HG03565 (cell line): ENCODE results near the gene OR52R1.
"Not testable (repeated sequence)": the region's sequence is repeated elsewhere in the genome, so short reads cannot be mapped to it uniquely, and the experiment has no call there.

Source experiments
- ATAC-seq: cut with Tn5 transposase; IDR thresholded peaks from one replicate; pipeline ENCODE4 v1.9.1; 2021; ENCODE audit warnings: mild to moderate bottlenecking, moderate library complexity; ENCODE audit not compliant: unreplicated experiment

The OR52R1 gene

DNA sequence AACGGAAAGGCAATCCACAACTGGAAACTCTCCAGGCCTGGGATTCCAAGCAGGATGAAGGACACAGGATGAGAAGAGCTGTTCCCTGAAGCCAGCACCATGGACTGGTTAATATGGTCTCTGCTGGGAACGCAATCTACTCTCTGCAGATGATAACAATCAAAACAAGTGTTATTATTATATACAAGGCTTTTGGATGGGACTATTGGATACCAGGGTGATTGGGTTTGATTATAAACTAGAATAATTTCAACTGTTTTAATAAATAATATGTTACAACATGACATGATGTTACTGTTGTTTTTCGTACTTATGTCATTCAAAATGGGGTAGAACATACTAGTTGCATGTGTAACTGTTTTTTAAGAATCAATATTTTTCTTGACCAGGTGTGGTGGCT is at the start of gene OR52R1:
Gene OR52R1 (minus strand): TSS at position 101 of the 400 bp plus-strand sequence. CDS start 0 bp downstream, at position 101.
- no peak for ATAC-seq

DNA sequence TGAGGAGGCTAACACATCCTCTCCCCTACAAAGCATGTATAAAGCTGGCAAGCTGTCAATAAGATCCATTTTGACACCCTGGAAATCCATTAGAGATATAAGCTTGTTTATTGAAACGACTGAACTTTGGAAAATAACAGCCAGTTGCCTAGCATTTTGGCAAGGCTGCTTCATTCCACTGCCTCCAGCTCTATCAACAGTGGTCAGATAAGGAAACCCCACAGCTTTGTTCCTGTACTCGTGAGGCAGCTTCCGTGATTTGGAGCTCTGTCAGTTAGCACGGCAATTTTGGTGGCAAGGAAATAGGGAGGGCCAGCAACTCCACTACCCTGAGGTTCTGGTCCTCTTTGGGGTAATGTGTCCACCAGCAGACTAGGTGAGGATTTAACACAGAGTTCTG is 46.9 kb upstream of the OR52R1 start:
- ATAC-seq = no peak

DNA sequence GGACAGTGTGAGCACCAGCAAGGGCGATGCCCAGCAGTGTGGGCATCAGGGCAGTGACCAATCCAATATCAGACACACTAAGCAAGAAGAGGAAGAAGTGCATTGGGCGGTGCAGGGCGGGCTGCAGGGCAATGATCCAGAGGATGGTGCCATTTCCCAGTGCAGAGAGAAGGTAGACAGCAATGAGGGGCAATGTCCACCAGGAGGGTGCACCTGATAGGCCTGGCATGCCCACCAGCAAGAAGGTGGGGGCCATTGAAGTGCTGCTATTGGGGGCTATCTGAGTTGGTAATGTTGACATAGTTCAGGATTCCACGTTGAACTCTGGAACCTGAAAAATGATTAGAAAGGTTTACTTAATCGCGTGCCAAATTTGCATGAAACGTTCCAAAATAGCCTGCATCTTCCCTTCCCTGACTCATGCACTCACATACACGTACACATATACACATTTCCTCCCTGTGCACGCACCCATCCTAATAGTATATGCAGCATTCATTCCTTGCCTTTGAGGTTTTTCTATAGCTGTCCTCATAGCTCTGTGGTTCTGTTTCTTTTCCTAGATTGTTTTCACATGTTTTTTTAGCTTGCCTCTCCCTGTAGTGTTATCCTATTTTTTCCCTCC is 44.8 kb upstream of the OR52R1 start, which contains the start of gene OR51S1:
Gene OR51S1 (minus strand): TSS at position 301 of the 625 bp plus-strand sequence. CDS start 0 bp downstream, at position 301.
- no peak for ATAC-seq

DNA sequence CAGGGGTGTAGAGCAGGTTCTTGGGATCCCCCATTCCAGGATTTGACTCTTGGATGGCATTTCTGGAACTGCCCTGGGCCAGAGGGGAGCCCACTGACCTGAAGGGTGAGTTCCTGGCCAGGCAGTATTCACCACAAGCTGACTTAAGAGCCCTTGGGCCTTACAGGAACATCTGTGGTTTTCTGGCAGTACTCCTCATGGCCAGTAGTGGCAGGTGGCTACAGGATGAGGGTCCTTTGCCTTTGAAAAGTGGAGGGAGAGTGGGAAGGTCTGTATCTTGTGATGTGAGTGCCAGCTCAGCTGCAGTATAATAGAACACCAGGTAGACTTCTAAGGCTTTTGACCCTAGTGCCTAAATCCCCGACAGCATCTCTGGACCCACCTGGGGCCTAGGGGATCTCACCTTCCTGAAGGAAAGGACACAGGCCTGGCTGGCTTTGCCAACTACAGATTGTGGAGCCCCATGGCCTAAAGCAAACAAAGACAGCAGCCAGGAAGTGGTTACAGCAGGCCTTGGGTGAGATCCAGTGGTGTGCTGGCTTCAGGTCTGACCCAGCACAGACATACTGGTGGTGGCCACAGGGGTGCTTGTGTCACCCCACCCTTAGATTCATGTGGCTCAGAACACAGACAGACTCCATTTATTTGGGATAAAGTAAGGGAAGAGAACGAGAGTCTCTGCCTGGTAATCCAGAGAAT is 35.8 kb upstream of the OR52R1 start:
- ATAC-seq = no peak

DNA sequence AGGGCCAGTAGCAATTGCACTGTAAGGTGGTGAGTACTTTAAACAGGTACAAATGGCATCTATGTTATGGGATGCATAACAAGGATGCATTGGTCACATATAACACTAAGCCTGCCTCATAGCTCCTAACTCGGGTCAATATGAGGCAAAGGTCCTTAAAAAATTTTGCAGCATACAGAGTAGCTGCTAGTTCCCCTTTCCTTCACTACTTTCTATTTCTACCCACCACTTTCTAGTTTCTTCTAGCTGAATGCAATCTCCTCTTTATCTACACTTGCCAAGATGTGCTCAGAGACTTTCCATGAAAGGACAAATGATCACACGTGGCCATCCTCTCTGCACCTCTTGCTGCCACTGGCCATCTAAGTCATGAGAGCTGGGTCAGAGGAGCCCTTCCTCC is 26.7 kb upstream of the OR52R1 start:
- ATAC-seq = no peak

DNA sequence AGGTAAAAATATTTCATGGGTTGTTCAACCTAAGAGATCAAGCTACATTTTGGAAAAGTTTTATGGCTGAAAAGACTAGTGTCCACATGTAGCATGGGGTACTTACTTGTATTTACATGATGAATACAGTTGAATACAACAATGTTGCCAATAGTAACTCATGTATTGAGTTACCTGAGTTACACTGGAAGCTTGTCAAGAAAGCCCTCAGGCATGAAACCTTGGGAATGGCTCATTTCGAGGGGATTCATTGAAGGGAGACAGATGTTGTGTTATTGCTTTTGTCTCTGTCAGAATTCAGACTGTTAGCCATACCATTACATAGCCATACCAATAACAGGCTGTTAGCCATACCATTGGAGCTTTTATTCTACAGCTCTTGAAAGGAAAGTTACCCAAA is 26.2 kb upstream of the OR52R1 start:
- ATAC-seq = no peak

DNA sequence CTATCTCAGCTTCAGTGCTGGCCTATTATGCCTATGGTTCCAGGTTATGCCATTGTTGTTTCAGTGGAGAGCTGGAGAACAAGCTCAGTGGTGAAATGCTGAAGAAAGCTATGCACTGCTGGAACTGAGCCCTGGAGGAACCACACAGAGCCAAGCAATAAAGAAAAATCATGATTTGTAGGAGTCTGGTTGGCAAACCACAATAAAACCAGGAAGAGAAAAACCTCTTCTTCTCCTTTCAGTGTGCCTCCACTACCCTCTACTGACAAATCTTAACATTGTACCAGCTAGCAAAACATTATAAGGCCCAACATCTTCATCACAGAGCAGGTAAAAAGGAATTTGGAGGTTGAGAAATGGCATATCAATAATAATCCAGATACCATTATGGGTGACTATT is 22.2 kb upstream of the OR52R1 start:
- no peak for ATAC-seq

DNA sequence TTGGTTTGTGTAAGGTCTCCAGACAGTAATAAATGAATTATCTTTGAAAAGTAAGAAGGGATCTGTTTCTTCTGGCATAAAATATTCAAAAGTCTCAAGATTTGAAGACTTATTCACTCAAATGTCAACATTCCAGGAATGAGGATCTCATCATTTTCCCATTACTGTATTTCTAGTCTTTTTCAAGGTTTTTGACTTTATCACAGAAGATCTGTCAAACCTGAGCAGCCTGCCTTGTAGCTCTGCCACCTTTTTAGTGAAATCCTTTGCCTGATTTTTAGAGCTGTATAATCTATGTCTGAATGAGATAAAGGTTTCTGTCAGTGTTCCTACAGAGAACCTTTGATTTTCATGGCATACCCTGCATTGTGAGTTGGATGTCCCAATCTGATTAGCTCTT is 21.0 kb upstream of the OR52R1 start:
- ATAC-seq = no peak

DNA sequence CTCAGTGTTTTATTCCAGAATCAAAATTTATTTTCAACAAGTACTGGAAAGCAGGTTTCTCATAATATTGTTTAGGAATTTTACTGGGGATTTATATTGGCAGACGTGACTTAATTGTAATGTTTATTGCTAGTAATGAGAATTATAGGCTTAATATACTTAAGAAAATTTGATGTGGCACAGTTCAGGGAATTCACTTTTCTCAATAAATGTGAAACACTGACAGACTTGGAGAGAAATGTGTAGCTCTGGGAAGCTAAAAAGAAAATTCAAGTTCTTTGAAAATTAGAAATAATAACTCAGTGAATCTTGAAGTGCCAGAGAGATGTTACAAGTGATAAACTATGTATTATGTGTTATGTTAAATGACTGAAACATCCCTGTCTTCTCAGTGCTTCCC is 16.8 kb upstream of the OR52R1 start, which contains the start of gene OR51F2:
Gene OR51F2 (plus strand): TSS at position 301 of the 400 bp plus-strand sequence. CDS start 101 bp downstream, outside the sequence.
- ATAC-seq = no peak

DNA sequence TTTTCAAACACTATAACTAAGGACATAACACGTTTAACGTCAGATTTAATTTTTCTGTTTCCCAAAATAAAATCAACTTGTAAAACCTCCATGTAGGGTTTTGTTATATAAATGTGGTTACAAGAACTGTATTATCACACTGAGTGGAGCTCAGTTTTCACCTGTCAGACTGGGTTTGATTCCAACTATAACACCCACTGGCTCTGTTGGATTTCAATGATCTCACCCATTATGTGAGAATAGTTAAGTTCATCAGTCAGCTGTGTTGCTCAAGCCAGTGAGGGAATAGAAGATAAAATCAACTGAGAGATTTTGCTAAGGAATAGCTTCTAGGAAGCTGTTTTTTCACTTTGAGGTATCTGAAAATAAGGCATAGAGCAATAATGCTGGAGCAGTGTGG is 5.1 kb upstream of the OR52R1 start:
- ATAC-seq = no peak

DNA sequence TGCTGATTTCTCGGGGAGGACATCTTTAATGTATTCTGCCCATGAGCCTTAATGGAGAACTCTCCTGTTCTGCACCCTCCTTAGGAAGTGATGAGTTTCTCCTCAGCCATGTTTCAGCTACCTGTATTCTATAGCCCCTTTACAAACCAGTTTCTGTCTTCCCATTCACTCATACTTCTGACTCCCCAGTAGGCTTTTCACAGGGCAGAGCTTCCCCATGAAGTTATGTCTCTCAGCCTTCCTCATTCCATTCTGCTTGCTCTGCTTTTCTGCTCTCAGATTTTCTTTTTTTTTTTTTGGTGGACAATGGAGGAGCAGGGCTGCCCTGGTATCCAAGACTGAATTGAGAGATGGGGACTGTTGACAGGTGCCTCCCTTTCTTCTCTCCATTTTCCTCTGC is 4.3 kb upstream of the OR52R1 start:
- no peak for ATAC-seq

DNA sequence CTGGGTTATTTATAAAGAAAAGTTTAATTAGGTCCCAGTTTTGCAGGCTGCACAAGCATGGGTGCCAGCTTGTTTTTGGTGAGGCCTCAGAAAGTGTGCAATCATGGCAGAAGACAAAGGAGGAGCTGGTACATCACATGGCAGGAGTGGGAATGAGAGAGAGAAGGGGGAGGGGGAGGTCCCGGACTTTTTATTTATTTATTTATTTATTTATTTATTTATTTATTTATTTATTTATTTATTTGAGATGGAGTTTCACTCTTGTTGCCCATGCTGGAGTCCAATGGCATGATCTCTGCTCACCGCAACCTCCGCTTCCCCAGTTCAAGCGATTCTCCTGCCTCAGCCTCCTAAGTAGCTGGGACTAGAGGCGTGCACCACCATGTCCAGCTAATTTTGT is 2.9 kb downstream of the OR52R1 start:
- ATAC-seq = not testable (repeated sequence)

DNA sequence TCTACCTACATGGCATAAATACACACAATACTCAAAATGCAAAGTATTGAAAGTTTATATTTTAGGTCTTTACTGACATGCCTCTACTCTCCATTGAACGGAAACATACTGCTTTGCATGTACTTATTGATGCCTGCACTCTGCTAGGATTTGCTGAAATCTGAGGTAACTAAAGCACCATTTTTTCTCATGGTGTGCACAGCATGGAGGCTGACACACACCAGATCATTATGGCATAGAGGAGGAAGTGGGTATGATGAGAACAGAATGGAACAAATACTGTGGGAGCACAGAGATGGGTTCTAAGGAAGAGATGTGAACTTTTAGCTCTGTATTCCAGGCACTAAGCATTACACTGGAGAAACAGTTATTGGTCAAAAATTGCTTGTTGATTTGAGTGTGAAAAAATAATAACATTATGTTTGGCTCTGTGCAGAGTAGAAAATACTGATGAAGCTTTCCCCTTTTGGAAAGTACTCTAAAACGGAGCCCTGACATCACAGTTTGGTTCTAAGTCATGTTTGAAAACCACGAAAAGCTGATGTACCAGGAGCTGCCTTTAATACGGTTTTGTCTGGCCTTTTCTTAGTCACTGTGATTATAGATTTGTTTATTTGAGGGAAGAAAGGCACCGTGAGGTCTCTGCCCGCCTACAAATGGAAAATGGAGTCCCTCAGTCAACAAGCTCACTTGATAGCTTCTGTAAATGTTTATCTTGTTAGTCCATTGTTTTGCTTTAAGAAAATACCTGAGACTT is 5.6 kb downstream of the OR52R1 start:
- ATAC-seq = no peak

DNA sequence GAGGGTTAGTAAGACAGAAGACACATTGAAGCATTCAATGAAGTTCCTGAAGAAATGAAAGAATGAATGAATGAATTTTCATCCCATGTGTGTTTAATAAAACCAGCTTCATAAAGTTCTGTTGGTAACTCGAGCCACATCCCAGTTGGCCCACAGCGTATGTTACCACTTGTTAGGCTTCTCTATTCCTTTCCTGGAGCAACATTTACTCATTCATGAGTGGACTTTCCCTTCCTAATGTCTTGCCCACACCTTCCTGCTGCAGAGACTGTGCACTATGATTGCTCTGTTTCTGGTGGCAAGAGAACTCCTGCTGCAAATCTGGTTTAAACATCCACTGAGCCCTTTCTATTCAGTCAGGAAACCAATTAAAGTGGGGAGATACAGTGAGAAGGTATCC is 7.0 kb downstream of the OR52R1 start:
- ATAC-seq = no peak

DNA sequence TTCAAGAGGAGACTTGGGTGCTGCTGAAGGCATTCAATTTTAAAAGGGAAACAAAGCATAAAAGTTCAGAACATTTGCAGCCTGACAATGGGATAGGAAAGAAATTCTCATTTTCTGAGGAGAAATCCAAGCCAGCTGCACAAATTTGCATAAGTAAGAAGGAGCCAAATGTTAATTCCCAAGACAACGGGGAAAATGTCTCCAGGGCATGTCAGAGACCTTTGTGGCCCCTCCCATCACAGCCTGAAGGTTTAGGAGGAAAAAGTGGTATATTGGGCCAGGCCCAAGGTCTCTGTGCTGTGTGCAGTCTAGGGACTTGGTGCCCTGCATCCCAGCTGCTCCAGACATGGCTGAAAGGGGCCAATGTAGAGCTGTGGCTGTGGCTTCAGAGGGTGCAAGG is 21.7 kb downstream of the OR52R1 start:
- ATAC-seq = no peak

DNA sequence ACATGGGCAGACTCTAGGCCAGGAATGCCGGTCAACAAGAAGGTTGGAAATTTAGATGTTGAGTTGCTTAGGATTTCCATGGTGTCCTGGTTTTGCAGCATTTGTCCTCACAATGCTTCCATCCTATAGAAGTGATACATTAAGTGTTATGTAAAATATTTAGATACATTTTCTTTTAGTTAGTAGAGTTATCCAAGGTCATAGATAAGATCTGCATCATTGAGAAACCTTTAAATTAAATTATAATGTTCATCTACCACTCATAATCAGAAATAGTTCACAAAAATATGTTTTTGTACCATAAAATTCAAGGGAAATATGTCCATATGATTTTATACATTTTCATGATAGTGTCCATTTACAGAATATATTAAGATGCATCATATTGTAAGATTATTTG is 34.3 kb downstream of the OR52R1 start, which contains the start of gene OR51F1:
Gene OR51F1 (minus strand): TSS at position 101 of the 400 bp plus-strand sequence. CDS start 0 bp downstream, at position 101.
- no peak for ATAC-seq

DNA sequence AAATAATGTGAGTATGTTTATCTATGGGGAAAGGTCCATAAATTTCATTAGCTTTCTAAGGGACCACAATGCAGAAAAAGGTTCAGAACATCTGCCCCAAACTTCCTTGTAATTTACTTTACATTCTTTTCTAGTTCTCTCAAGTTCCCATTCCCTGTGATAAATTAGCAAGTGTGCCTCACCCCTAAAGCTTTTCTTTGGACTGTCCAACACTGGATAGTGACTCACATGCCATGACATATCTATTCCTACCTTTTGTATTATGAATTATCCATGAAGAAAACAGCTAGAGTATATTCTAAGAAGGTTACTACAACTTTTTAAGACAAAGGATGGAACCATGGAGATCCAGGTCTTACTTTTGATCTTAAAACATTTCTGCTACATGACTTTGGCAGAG is 36.1 kb downstream of the OR52R1 start:
- ATAC-seq = no peak

DNA sequence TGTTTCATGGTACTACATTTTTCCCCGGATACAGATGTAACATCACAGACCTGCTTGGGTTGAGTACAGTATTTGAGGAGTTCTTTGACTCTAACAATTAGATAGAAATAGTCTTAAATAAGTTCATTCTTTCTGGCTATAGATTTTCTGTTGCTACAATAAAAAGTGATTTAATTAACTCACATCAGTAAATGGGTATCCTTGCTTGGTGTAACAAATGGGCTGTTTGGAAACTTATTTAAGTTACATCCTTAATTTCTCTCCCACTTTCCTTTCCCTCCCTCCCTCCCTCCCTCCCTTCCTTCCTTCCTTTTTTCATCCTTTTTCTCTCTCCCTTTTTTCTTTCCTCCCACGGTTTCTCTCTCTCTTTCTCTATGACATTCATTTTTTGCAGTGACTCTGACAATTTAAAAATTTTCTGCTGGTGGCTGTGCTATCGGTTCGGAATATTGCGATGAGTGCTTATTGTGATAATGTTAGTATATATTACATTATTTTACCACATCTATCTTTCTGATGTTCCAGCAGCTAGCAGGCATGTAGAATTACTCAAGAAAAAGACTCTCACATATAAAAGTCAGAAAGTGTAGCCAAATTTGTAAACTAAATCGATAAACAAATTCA is 37.6 kb downstream of the OR52R1 start:
- no peak for ATAC-seq

DNA sequence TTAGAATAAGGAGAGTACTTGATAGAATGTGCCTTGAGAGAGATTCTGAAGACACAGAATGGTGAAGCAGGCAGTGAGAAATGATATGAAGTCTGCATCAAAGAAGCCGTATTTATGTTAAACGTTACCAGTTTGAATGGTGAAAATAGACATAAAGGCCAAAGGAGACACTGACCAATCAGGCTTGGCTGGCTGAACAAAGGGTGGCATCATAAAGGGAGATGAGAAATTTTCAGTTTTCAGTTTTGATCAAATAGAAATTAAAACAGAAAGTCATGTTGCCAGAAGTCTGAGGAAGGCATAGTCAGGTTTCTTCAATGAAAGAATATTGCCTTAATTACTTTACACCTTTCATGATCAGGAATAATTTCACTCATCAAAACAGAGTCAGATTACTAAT is 41.1 kb downstream of the OR52R1 start:
- peak; percentile 54 for ATAC-seq
